Upper lobe of left lung (tissue), 4 donors: ENCODE data around the gene GABRB1.

Experiments
- EP300 ChIP-seq, 4 donors: sonication (generic); formaldehyde crosslinking; IDR thresholded peaks; one replicate each; pipeline ENCODE4 v1.5.1; 2017; ENCODE audit warnings: antibody characterized with exemption in 4 of 4, control low read depth in 2 of 4
- POLR2A ChIP-seq, 4 donors: fragments of 450-650 bp; IDR thresholded peaks; one replicate each; pipeline ENCODE4 v1.5.1; 2016 to 2017; ENCODE audit warnings: antibody characterized with exemption in 4 of 4, mild to moderate bottlenecking in 2 of 4
- POLR2AphosphoS5 ChIP-seq, 2 donors: sonication (generic); formaldehyde crosslinking; IDR thresholded peaks; one replicate each; pipeline ENCODE4 v1.5.1; 2017; ENCODE audit warnings: antibody characterized with exemption in 2 of 2
- TF ChIP-seq, protein P1 (sequence below), 6 experiments: fragments of 450-650 bp in 4 of 6; fragments of 200-600 bp in 2 of 6; sonication (generic) in 2 of 6; IDR thresholded peaks; one replicate each; pipeline ENCODE4 v1.5.1; 2016 to 2019; ENCODE audit warnings: antibody characterized with exemption in 6 of 6

DNA sequence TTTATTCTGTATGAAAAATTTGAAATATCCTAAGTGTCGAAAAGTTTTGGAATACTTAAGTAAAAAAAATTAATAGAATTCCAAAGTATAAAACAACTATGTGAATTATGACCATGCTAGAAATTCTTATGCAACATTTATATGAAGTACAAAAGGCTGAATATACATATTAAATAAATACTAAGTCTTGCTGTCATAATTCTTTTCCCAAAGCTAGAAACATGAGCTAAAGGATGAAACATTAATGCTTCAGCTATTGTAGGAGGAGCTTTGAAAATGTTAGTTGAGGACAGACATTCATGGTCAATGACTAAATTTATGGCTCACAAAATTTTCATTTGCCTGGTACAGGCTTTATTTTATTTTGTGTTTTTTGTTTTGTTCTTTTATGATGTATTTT is 207.3 kb downstream of the GABRB1 start:
- TF ChIP-seq POLR2A (IDR thresholded peaks at IDR 0.05), result no peak
- TF ChIP-seq, protein P1, sequence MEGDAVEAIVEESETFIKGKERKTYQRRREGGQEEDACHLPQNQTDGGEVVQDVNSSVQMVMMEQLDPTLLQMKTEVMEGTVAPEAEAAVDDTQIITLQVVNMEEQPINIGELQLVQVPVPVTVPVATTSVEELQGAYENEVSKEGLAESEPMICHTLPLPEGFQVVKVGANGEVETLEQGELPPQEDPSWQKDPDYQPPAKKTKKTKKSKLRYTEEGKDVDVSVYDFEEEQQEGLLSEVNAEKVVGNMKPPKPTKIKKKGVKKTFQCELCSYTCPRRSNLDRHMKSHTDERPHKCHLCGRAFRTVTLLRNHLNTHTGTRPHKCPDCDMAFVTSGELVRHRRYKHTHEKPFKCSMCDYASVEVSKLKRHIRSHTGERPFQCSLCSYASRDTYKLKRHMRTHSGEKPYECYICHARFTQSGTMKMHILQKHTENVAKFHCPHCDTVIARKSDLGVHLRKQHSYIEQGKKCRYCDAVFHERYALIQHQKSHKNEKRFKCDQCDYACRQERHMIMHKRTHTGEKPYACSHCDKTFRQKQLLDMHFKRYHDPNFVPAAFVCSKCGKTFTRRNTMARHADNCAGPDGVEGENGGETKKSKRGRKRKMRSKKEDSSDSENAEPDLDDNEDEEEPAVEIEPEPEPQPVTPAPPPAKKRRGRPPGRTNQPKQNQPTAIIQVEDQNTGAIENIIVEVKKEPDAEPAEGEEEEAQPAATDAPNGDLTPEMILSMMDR (IDR thresholded peaks at IDR 0.05), result no peak
- no peak for TF ChIP-seq EP300 (IDR thresholded peaks at IDR 0.05)
- no peak for TF ChIP-seq POLR2AphosphoS5 (IDR thresholded peaks at IDR 0.05)
